SU-DHL-6 (cell line): Measurements from ENCODE around the gene SPINK14.

Experiments
- EZH2phosphoT487 ChIP-seq: fragments of 200-600 bp; sonication (generic), shearing (Covaris generic); conservative IDR thresholded peaks from 2 replicates; pipeline ENCODE4 v1.6.1; 2018; ENCODE audit warnings: mild to moderate bottlenecking, antibody characterized with exemption, low read length, moderate library complexity, mixed read lengths
- TF ChIP-seq, protein P1 (sequence below): fragments of 200-600 bp; sonication (generic); IDR thresholded peaks from one replicate; pipeline ENCODE4 v1.5.1; 2017; ENCODE audit warnings: antibody characterized with exemption, mild to moderate bottlenecking, low read length, moderate library complexity; ENCODE audit not compliant: insufficient read depth, poor library complexity, severe bottlenecking

DNA sequence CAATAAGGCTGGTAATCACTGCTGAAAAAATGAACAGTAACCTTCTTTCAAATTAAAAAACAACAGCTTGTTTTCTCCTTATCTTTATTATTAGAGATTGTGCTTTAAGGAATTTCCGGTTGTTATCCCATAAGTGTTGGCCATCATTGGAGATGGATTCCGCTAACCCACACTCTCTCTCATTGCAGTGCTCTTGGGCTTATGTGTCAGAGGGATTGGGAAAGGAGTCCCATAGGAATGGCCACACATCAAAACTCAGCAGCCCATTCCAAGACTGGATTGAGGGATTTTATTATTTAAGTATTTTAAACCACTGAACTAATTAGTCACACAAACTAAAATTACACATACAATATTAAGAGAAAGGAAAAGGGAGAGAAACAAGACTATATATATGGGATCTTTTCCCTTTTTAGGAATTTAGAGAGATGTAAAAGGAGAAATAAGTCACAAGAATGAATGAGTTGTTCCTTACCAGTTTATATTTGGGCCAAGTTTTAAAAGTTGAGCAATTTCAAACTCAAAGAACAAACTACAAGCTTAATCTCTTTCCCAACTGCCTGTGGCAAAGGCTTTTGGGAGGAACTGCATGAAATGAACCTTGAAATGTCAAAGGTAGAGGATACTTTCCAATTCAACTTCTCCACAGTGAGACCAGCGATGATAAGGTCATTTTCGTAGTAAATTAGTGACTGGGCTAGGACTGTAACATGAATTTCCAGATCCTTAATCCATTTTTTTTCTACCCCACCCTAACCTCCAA lies 36.9 kb downstream of the SPINK14 start:
- TF ChIP-seq, protein P1, sequence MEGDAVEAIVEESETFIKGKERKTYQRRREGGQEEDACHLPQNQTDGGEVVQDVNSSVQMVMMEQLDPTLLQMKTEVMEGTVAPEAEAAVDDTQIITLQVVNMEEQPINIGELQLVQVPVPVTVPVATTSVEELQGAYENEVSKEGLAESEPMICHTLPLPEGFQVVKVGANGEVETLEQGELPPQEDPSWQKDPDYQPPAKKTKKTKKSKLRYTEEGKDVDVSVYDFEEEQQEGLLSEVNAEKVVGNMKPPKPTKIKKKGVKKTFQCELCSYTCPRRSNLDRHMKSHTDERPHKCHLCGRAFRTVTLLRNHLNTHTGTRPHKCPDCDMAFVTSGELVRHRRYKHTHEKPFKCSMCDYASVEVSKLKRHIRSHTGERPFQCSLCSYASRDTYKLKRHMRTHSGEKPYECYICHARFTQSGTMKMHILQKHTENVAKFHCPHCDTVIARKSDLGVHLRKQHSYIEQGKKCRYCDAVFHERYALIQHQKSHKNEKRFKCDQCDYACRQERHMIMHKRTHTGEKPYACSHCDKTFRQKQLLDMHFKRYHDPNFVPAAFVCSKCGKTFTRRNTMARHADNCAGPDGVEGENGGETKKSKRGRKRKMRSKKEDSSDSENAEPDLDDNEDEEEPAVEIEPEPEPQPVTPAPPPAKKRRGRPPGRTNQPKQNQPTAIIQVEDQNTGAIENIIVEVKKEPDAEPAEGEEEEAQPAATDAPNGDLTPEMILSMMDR: no peak
- TF ChIP-seq EZH2phosphoT487: no peak
